ENCODE measurements around the gene NUP43. TPM values are rescaled to one million over a fixed set of nuclear protein-coding genes. Genes with fewer than 3 reads are reported as not detected.
"Not testable (repeated sequence)": the region's sequence is repeated elsewhere in the genome, so short reads cannot be mapped to it uniquely, and the experiment has no call there.

Gene NUP43
- polyA plus RNA-seq, 3 donors from 2014 or later: 1.5 to 6.8 (median 2.9) TPM

DNA sequence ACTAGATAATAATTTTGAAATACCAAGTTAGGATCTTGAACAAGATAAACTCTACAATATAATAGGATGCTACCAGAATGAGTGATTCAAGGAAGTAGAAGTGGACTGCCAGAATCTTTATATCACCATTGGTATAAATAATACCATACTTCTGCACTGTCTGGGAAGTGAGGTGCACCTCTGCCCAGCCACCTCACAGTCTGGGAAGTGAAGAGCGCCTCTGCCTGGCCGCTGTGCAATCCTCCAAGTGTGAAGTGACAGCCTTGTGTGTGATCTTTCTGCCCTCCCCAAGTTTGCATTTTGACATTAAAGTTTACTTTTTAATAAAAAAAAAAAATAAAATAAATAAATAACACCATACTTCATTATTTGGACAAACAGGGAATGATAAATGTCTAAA lies 47.2 kb downstream of the NUP43 start:
- no peak overlapping the region for H3K4me3 Mint-ChIP-seq
- H3K9me3 Mint-ChIP-seq: no peaks in the 10 kb centered on the region
- peaks cover 0 to 4% (median 3%) of the 10 kb centered on the region in 3 donors for H3K36me3 Mint-ChIP-seq
- H3K4me1 Mint-ChIP-seq: peaks cover 25 to 50% of the 10 kb centered on the region in 2 donors
- H3K27ac Mint-ChIP-seq: no peak overlapping the region
- H3K27me3 Mint-ChIP-seq (ENCODE audit: low read depth in 3 of 3): peaks cover 0 to 2% (median 0%) of the 10 kb centered on the region in 3 donors
- no peak for DNase-seq

DNA sequence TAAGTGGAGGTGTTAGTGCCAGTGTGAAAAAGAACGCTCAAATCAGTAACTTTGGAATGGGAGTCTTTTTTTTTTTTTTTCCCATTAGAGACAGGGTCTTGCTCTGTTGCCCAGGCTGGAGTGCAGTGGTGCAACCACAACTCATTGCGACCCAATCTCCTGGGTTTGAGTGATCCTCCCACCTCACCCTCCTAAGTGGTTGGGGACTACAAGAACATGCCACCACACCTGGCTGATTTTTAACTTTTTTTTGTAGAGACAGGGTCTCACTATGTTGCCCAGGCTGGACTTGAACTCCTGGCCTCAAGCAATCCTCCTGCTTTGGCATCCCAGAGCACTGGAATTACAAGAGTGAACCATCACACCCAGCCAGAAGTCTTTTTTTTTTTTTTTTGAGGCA lies 48.2 kb downstream of the NUP43 start:
- no peak overlapping the region for H3K27ac Mint-ChIP-seq
- H3K4me3 Mint-ChIP-seq: no peak overlapping the region
- peaks cover 23 to 42% of the 10 kb centered on the region in 2 donors for H3K4me1 Mint-ChIP-seq
- peaks cover 0 to 4% (median 3%) of the 10 kb centered on the region in 3 donors for H3K36me3 Mint-ChIP-seq
- peaks cover 0 to 2% (median 0%) of the 10 kb centered on the region in 3 donors for H3K27me3 Mint-ChIP-seq (ENCODE audit: low read depth in 3 of 3)
- H3K9me3 Mint-ChIP-seq: no peaks in the 10 kb centered on the region
- no peak for DNase-seq

DNA sequence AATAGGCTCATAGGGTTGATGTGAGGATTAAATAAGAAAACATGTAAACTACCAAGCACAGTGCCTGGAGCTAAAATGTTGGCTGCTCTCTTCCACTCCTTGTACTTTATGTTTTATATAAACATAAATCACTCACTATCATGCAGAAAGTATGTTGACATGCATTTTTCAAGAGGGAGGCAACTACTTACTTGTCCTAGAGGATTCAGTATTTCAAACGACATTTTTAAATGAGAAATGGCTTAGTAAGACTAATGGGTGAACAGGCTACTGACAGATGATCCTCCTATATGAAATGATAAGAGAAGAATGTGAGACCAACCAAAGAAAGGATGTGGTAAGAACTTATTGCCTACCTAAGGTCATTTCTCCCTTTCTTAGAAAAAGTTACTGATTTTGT lies 49.4 kb downstream of the NUP43 start:
- Mint-ChIP-seq H3K27ac (peak overlapping the region in 2 of 6 donors; percentile 4 to 29), H3K27me3 (ENCODE audit: low read depth in 3 of 3) (peaks cover 0 to 2% (median 0%) of the 10 kb centered on the region in 3 donors), H3K4me3 (no peak overlapping the region), H3K4me1 (peaks cover 23 to 40% of the 10 kb centered on the region in 2 donors), H3K9me3 (no peaks in the 10 kb centered on the region), H3K36me3 (peaks cover 0 to 4% (median 3%) of the 10 kb centered on the region in 3 donors)
- DNase-seq: no peak

DNA sequence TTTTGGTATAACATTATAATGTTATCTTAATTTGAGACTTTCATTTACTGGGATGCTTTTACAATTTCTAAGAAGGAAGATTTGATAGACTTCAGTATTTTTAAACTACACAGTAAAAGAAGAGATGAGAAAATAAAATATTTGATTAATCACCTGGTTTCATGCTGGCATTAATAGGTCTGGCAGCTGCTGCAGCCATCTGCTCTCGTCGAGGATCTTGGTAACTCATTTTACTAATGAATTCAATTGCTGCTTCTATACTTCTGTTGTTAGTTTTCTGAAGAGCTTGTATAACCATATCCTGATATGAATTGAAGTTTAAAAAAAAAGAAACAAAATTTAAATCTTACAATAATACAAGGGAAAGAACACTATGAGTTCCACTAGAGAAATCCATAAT lies 51.4 kb downstream of the NUP43 start:
- Mint-ChIP-seq H3K9me3 (no peaks in the 10 kb centered on the region), H3K27ac (peak overlapping the region in 1 of 6 donors; percentile 26), H3K4me3 (no peak overlapping the region), H3K27me3 (ENCODE audit: low read depth in 3 of 3) (no peaks in the 10 kb centered on the region), H3K36me3 (peaks cover 0 to 6% (median 3%) of the 10 kb centered on the region in 3 donors), H3K4me1 (peaks cover 25 to 38% of the 10 kb centered on the region in 2 donors)
- DNase-seq: no peak

DNA sequence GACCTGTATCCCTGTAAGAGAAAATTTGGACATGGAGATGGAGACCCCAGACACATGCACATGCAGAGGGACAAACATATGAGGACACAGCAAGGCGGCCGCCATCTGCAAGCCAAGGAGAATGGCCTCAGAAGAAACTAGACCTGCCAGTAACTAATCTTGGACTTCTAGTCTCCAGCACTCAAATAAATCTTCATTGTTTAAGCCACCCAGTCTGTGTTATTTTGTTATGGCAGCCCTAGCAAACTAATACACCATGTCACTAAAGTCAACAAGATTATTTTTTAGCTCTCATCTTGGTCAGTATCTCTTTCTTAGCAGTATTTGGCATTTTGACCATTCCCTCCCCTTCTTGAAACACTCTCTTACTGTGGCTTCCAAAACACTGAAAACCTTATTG lies 55.1 kb downstream of the NUP43 start:
- H3K36me3 Mint-ChIP-seq: peaks cover 0 to 6% (median 3%) of the 10 kb centered on the region in 3 donors
- peak overlapping the region in 3 of 6 donors; percentile 24 to 42 (median 37) for H3K27ac Mint-ChIP-seq
- H3K4me1 Mint-ChIP-seq: peaks cover 16 to 55% of the 10 kb centered on the region in 2 donors
- H3K27me3 Mint-ChIP-seq (ENCODE audit: low read depth in 3 of 3): no peaks in the 10 kb centered on the region
- H3K9me3 Mint-ChIP-seq: no peaks in the 10 kb centered on the region
- H3K4me3 Mint-ChIP-seq: no peak overlapping the region
- DNase-seq: no peak

DNA sequence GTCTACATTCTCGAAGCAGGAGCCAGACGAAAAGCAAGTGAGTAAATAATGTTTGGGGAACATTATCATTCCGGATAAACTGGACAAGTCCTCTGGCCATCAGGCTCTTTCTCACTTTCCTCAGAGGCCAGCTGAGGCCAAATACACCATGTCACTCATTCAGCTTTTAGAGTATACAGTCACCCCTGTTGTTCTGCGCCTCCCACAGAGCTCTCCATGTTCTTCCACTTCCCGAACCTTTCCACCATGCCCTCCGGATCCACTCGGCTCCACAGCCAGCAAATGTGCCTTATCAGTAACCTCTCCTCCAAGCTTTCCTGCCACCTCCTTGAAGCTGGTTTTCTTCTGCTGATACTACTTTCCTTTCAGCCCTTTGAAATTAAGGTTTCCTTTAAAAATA lies 60.1 kb downstream of the NUP43 start:
- peaks cover 15 to 62% of the 10 kb centered on the region in 2 donors for H3K4me1 Mint-ChIP-seq
- H3K9me3 Mint-ChIP-seq: no peaks in the 10 kb centered on the region

DNA sequence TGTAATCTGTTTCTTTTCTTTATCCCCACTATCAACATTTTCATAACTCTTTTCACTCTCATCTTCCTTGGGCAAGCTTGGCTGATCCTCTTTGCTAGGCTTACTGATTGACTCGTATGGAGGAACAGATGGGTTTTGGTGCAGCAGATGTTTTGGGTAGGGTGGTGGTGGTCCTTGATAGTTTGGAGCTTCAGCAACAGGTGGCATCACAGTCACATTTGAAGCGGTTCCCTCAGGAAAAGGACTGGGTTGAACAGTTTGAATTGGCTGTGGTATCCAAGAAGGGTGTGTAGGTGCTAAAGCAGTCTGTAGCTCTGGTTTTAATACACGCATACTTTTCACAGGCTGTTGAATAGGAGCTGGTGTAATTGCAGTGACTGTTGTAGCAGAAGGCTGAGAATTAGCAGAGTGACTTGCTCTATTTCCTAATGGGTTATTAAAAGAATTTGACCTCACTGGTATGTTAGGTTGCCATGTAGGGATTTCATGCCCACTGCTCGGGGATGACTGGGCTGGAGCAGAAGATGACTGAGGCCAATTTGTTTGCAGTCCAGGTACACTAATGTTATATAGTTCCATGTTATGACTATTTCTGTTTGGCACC lies 63.0 kb downstream of the NUP43 start:
- Mint-ChIP-seq H3K36me3 (peaks cover 5 to 22% (median 18%) of the 10 kb centered on the region in 3 donors), H3K4me3 (no peak overlapping the region), H3K27ac (peak overlapping the region in 3 of 6 donors; percentile 8 to 82 (median 38)), H3K9me3 (no peaks in the 10 kb centered on the region), H3K27me3 (ENCODE audit: low read depth in 3 of 3) (no peaks in the 10 kb centered on the region), H3K4me1 (peaks cover 14 to 52% of the 10 kb centered on the region in 2 donors)
- no peak for DNase-seq

More for the DNA sequence above, 60.1 kb downstream of the NUP43 start:
- DNase-seq: no peak
- Mint-ChIP-seq H3K4me3 (no peak overlapping the region), H3K36me3 (peaks cover 3 to 17% (median 16%) of the 10 kb centered on the region in 3 donors), H3K27ac (peak overlapping the region in 4 of 6 donors; percentile 22 to 78 (median 54)), H3K27me3 (ENCODE audit: low read depth in 3 of 3) (no peaks in the 10 kb centered on the region)

DNA sequence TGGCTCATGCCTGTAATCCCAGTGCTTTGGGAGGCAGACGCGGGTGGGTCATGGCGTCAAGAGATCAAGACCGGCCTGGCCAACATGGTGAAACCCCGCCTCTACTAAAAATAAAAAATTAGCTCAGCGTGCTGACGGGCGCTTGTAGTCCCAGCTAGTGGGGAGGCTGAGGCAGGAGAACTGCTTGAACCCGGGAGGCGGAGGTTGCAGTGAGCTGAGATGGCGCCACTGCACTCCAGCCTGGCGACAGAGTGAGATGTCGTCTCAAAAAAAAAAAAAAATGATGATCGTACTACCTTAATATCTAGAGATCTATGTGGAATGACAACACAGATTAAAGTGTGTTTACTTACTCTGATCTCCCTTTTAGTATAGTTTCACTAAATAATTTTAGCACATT lies 64.5 kb downstream of the NUP43 start:
- H3K9me3 Mint-ChIP-seq; H3K4me3 Mint-ChIP-seq; H3K27ac Mint-ChIP-seq; H3K27me3 Mint-ChIP-seq (ENCODE audit: low read depth in 3 of 3); DNase-seq: not testable (repeated sequence)
- peaks cover 18 to 50% of the 10 kb centered on the region in 2 donors for H3K4me1 Mint-ChIP-seq
- H3K36me3 Mint-ChIP-seq: peaks cover 5 to 29% (median 24%) of the 10 kb centered on the region in 3 donors

GRCh38 chr6:149681209-149681608 lies 65.1 kb downstream of the NUP43 start:
- peaks cover 11 to 44% of the 10 kb centered on the region in 2 donors for H3K4me1 Mint-ChIP-seq
- no peak for DNase-seq
- H3K9me3 Mint-ChIP-seq: no peaks in the 10 kb centered on the region
- H3K36me3 Mint-ChIP-seq: peaks cover 5 to 34% (median 27%) of the 10 kb centered on the region in 3 donors
- H3K27me3 Mint-ChIP-seq (ENCODE audit: low read depth in 3 of 3): no peaks in the 10 kb centered on the region
- no peak overlapping the region for H3K4me3 Mint-ChIP-seq
- peak overlapping the region in 2 of 6 donors; percentile 37 to 66 for H3K27ac Mint-ChIP-seq

DNA sequence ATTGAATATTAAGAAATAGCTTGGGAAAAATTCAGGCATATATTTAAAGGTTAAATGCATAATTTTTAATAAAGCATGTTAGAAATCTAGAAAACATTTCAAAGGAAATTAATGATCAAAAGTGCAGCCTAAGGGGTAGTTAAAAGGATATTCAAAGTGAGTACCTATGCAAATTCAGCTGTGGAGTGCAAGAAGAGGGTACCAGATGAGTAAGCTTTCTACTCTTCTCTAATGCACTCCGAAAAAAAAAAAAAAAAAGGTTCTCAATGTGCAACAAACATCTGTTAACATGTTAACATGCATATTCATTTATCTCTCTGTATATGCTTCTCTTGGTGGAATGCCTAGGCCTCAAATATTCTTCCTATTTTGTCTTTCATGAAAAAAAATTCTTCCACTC lies 65.8 kb downstream of the NUP43 start:
- H3K27ac Mint-ChIP-seq: peak overlapping the region in 1 of 6 donors; percentile 37
- H3K4me3 Mint-ChIP-seq: no peak overlapping the region
- H3K27me3 Mint-ChIP-seq (ENCODE audit: low read depth in 3 of 3): no peaks in the 10 kb centered on the region
- peaks cover 9 to 38% of the 10 kb centered on the region in 2 donors for H3K4me1 Mint-ChIP-seq
- peaks cover 9 to 37% (median 27%) of the 10 kb centered on the region in 3 donors for H3K36me3 Mint-ChIP-seq
- no peak for DNase-seq
- H3K9me3 Mint-ChIP-seq: no peaks in the 10 kb centered on the region

Other genes starting within 250 kb of the NUP43 start
- 10 to 100 TPM in 1 of 3 donors, 1 to 10 TPM in 2; 5.2 to 13.1 (median 9.4) TPM for gene PPIL4, start 200.5 kb downstream of the NUP43 start, polyA plus RNA-seq
- 10 to 100 TPM; 22.5 to 26.4 (median 25.5) TPM for gene GINM1, start 180.2 kb downstream of the NUP43 start, polyA plus RNA-seq
- gene KATNA1, start 97.8 kb downstream of the NUP43 start, polyA plus RNA-seq: 10 to 100 TPM; 21.4 to 30.7 (median 21.5) TPM
- 10 to 100 TPM in 1 of 3 donors, 1 to 10 TPM in 2; 3.8 to 13.5 (median 6.3) TPM for gene LATS1, start 28.4 kb downstream of the NUP43 start, polyA plus RNA-seq
- gene PCMT1, start 3.2 kb upstream of the NUP43 start, polyA plus RNA-seq: 100 to 1,000 TPM; 160 to 283 (median 172) TPM
- gene LRP11, start 117.8 kb upstream of the NUP43 start, polyA plus RNA-seq: under 1 TPM in 2 of 3 donors, not detected in 1; 0.34 to 0.73 TPM
- gene RAET1E, start 151.6 kb upstream of the NUP43 start, polyA plus RNA-seq: not detected
- not detected for gene RAET1G, start 176.6 kb upstream of the NUP43 start, polyA plus RNA-seq
- under 1 TPM in 2 of 3 donors, not detected in 1; 0.83 to 0.88 TPM for gene ULBP2, start 195.5 kb upstream of the NUP43 start, polyA plus RNA-seq
- gene ULBP1, start 217.4 kb upstream of the NUP43 start, polyA plus RNA-seq: not detected

All from immature natural killer cell (primary cell).